ENCODE measurements around the gene ATP5PO.
A peak's percentile ranks its signal among the peaks of the same experiment; 100 is the strongest.
"Not testable (repeated sequence)": the region's sequence is repeated elsewhere in the genome, so short reads cannot be mapped to it uniquely, and the experiment has no call there.

The ATP5PO gene

GRCh38 chr21:33932731-33933130 is 17.1 kb upstream of the ATP5PO start:
- H3K4me1 ChIP-seq (ENCODE audit: insufficient read depth, low read length), result peaks cover 12% of the 10 kb centered on the region; the same call in 1 of the 2 replicates
- peak overlapping the region; percentile 69; the same call in 1 of the 2 replicates for H3K9ac ChIP-seq (ENCODE audit: low read depth, low read length)
- H3K9me3 ChIP-seq (ENCODE audit: control insufficient read depth, insufficient read depth, low read length), result no peaks in the 10 kb centered on the region
- H3K36me3 ChIP-seq (ENCODE audit: insufficient read depth, low read length), result no peaks in the 10 kb centered on the region

- no peaks in the 10 kb centered on the region for H3K9me3 ChIP-seq (ENCODE audit: control insufficient read depth, insufficient read depth, low read length)
- H3K9ac ChIP-seq (ENCODE audit: low read depth, low read length), result peak overlapping the region; percentile 69
- H3K36me3 ChIP-seq (ENCODE audit: insufficient read depth, low read length), result no peaks in the 10 kb centered on the region
- peaks cover 12% of the 10 kb centered on the region; the same call in 1 of the 2 replicates for H3K4me1 ChIP-seq (ENCODE audit: insufficient read depth, low read length)
Observed at GRCh38 chr21:33931799-33932390, 16.3 kb upstream of the ATP5PO start.

- not testable (repeated sequence) for H3K4me1 ChIP-seq (ENCODE audit: insufficient read depth, low read length); H3K36me3 ChIP-seq (ENCODE audit: insufficient read depth, low read length); H3K9me3 ChIP-seq (ENCODE audit: control insufficient read depth, insufficient read depth, low read length)
- H3K9ac ChIP-seq (ENCODE audit: low read depth, low read length), result peak overlapping the region; percentile 69
Observed at GRCh38 chr21:33931052-33931798, 15.6 kb upstream of the ATP5PO start.

GRCh38 chr21:33926248-33926647 is 10.6 kb upstream of the ATP5PO start:
- H3K9me3 ChIP-seq (ENCODE audit: control insufficient read depth, insufficient read depth, low read length); H3K9ac ChIP-seq (ENCODE audit: low read depth, low read length); H3K4me1 ChIP-seq (ENCODE audit: insufficient read depth, low read length); H3K36me3 ChIP-seq (ENCODE audit: insufficient read depth, low read length): not testable (repeated sequence)

- Histone ChIP-seq H3K4me1 (ENCODE audit: insufficient read depth, low read length) (no peaks in the 10 kb centered on the region), H3K36me3 (ENCODE audit: insufficient read depth, low read length) (no peaks in the 10 kb centered on the region), H3K9ac (ENCODE audit: low read depth, low read length) (no peak overlapping the region), H3K9me3 (ENCODE audit: control insufficient read depth, insufficient read depth, low read length) (no peaks in the 10 kb centered on the region)
Observed at GRCh38 chr21:33924766-33925100, 9.1 kb upstream of the ATP5PO start.

GRCh38 chr21:33924079-33924765 is 8.6 kb upstream of the ATP5PO start:
- Histone ChIP-seq H3K9me3 (ENCODE audit: control insufficient read depth, insufficient read depth, low read length) (no peaks in the 10 kb centered on the region), H3K36me3 (ENCODE audit: insufficient read depth, low read length) (no peaks in the 10 kb centered on the region), H3K9ac (ENCODE audit: low read depth, low read length) (no peak overlapping the region), H3K4me1 (ENCODE audit: insufficient read depth, low read length) (no peaks in the 10 kb centered on the region)

- Histone ChIP-seq H3K4me1 (ENCODE audit: insufficient read depth, low read length) (no peaks in the 10 kb centered on the region), H3K36me3 (ENCODE audit: insufficient read depth, low read length) (no peaks in the 10 kb centered on the region), H3K9ac (ENCODE audit: low read depth, low read length) (no peak overlapping the region), H3K9me3 (ENCODE audit: control insufficient read depth, insufficient read depth, low read length) (no peaks in the 10 kb centered on the region)
Observed at GRCh38 chr21:33917421-33917820, 1.8 kb upstream of the ATP5PO start.

GRCh38 chr21:33916200-33916567 is 580 bp upstream of the ATP5PO start:
- Histone ChIP-seq H3K9ac (ENCODE audit: low read depth, low read length) (peak overlapping the region; percentile 63), H3K36me3 (ENCODE audit: insufficient read depth, low read length) (peaks cover 2% of the 10 kb centered on the region; the same call in 1 of the 2 replicates), H3K9me3 (ENCODE audit: control insufficient read depth, insufficient read depth, low read length) (no peaks in the 10 kb centered on the region), H3K4me1 (ENCODE audit: insufficient read depth, low read length) (no peaks in the 10 kb centered on the region)

GRCh38 chr21:33914188-33914587 is 1.4 kb downstream of the ATP5PO start:
- H3K9me3 ChIP-seq (ENCODE audit: control insufficient read depth, insufficient read depth, low read length), result no peaks in the 10 kb centered on the region
- no peaks in the 10 kb centered on the region for H3K4me1 ChIP-seq (ENCODE audit: insufficient read depth, low read length)
- peaks cover 14% of the 10 kb centered on the region for H3K36me3 ChIP-seq (ENCODE audit: insufficient read depth, low read length)
- no peak overlapping the region for H3K9ac ChIP-seq (ENCODE audit: low read depth, low read length)

- Histone ChIP-seq H3K4me1 (ENCODE audit: insufficient read depth, low read length) (no peaks in the 10 kb centered on the region), H3K36me3 (ENCODE audit: insufficient read depth, low read length) (peaks cover 30% of the 10 kb centered on the region), H3K9ac (ENCODE audit: low read depth, low read length) (no peak overlapping the region), H3K9me3 (ENCODE audit: control insufficient read depth, insufficient read depth, low read length) (no peaks in the 10 kb centered on the region)
Observed at GRCh38 chr21:33909756-33910155, 5.8 kb downstream of the ATP5PO start.

- H3K36me3 ChIP-seq (ENCODE audit: insufficient read depth, low read length), result peaks cover 37% of the 10 kb centered on the region
- H3K4me1 ChIP-seq (ENCODE audit: insufficient read depth, low read length), result no peaks in the 10 kb centered on the region
Observed at GRCh38 chr21:33908760-33909159, 6.8 kb downstream of the ATP5PO start.

GRCh38 chr21:33904041-33904440 is 11.6 kb downstream of the ATP5PO start:
- H3K9me3 ChIP-seq (ENCODE audit: control insufficient read depth, insufficient read depth, low read length), result no peaks in the 10 kb centered on the region
- no peak overlapping the region for H3K9ac ChIP-seq (ENCODE audit: low read depth, low read length)
- no peaks in the 10 kb centered on the region for H3K4me1 ChIP-seq (ENCODE audit: insufficient read depth, low read length)
- H3K36me3 ChIP-seq (ENCODE audit: insufficient read depth, low read length), result peaks cover 23% of the 10 kb centered on the region

More at GRCh38 chr21:33908760-33909159, 6.8 kb downstream of the ATP5PO start:
- Histone ChIP-seq H3K9me3 (ENCODE audit: control insufficient read depth, insufficient read depth, low read length) (no peaks in the 10 kb centered on the region), H3K9ac (ENCODE audit: low read depth, low read length) (no peak overlapping the region)

- no peaks in the 10 kb centered on the region for H3K9me3 ChIP-seq (ENCODE audit: control insufficient read depth, insufficient read depth, low read length)
- no peak overlapping the region for H3K9ac ChIP-seq (ENCODE audit: low read depth, low read length)
- H3K4me1 ChIP-seq (ENCODE audit: insufficient read depth, low read length), result no peaks in the 10 kb centered on the region
- peaks cover 19% of the 10 kb centered on the region for H3K36me3 ChIP-seq (ENCODE audit: insufficient read depth, low read length)
Observed at GRCh38 chr21:33902349-33902748, 13.3 kb downstream of the ATP5PO start.

GRCh38 chr21:33901412-33902288 is 14.0 kb downstream of the ATP5PO start:
- H3K9ac ChIP-seq (ENCODE audit: low read depth, low read length), result no peak overlapping the region
- H3K4me1 ChIP-seq (ENCODE audit: insufficient read depth, low read length), result no peaks in the 10 kb centered on the region

More at GRCh38 chr21:33901412-33902288, 14.0 kb downstream of the ATP5PO start:
- peaks cover 16% of the 10 kb centered on the region for H3K36me3 ChIP-seq (ENCODE audit: insufficient read depth, low read length)
- no peaks in the 10 kb centered on the region for H3K9me3 ChIP-seq (ENCODE audit: control insufficient read depth, insufficient read depth, low read length)
